ENCODE measurements around the gene TRABD2B. TPM values are rescaled to one million over a fixed set of nuclear protein-coding genes. Genes with fewer than 3 reads are reported as not detected.

The TRABD2B gene
- total and polyA plus RNA-seq, 2 of the 13 experiments (the other 11 are each of a cell fraction or from before 2014, with no cell fraction given): 0.04 TPM; not detected in 1

DNA sequence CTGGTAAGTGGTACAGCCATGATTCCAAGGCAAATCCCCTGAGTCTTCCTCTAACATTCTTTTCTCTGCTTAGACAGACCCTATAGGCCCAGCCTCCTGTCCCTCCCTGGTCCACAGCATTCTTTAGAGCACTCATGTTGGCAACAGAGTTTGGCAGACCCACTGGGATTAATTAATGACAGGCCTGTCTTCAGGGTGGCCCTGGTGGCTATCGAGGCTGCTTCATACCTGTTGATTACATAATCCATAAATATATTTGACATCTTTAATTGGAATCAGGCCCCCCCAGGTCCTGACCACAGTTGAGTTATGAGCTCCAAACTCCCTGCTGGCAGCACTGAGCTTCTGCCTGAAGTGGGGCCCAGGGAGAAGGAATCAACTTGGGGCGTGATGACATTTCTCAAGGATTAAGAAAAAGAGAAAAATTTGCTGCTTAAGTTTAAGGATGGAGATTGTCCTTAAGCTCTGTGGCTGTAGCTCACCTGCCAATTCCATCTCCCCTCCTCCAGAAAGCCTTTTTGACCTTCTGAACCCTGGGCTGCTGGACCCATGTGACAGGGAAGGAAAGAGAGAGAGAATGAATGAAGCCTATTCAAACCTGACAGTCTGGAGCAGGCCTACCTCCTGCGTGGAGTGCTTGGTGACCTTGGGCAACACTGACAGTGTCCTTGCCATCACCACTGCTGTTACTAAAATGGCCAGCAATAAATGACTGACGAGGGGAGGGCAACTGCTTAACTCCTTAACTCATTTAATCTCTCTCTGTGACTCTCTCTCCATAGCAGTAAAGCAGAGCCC lies 156.6 kb downstream of the TRABD2B start (continued):
- TF ChIP-seq ZNF713 (CRISPR knock-in tag; IDR thresholded peaks at IDR 0.05): no peak
- TF ChIP-seq ZSCAN22 (CRISPR knock-in tag; IDR thresholded peaks at IDR 0.05): no peak
- TF ChIP-seq, protein P1, sequence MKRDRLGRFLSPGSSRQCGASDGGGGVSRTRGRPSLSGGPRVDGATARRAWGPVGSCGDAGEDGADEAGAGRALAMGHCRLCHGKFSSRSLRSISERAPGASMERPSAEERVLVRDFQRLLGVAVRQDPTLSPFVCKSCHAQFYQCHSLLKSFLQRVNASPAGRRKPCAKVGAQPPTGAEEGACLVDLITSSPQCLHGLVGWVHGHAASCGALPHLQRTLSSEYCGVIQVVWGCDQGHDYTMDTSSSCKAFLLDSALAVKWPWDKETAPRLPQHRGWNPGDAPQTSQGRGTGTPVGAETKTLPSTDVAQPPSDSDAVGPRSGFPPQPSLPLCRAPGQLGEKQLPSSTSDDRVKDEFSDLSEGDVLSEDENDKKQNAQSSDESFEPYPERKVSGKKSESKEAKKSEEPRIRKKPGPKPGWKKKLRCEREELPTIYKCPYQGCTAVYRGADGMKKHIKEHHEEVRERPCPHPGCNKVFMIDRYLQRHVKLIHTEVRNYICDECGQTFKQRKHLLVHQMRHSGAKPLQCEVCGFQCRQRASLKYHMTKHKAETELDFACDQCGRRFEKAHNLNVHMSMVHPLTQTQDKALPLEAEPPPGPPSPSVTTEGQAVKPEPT (CRISPR knock-in tag; IDR thresholded peaks at IDR 0.05; ENCODE audit: low read depth): no peak
- no peak for TF ChIP-seq NFKBIZ (CRISPR knock-in tag; IDR thresholded peaks at IDR 0.05)
- TF ChIP-seq, protein P2, sequence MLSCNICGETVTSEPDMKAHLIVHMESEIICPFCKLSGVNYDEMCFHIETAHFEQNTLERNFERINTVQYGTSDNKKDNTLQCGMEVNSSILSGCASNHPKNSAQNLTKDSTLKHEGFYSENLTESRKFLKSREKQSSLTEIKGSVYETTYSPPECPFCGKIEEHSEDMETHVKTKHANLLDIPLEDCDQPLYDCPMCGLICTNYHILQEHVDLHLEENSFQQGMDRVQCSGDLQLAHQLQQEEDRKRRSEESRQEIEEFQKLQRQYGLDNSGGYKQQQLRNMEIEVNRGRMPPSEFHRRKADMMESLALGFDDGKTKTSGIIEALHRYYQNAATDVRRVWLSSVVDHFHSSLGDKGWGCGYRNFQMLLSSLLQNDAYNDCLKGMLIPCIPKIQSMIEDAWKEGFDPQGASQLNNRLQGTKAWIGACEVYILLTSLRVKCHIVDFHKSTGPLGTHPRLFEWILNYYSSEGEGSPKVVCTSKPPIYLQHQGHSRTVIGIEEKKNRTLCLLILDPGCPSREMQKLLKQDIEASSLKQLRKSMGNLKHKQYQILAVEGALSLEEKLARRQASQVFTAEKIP (CRISPR knock-in tag; IDR thresholded peaks at IDR 0.05; ENCODE audit: borderline replicate concordance): no peak
- TF ChIP-seq EP300 (IDR thresholded peaks at IDR 0.05; ENCODE audit: low read depth in 2 of 2, low read length in 2 of 2): peak in 1 of 2 experiments; percentile 70; a peak in 2 of 4 replicates
- TF ChIP-seq EP300 (CRISPR knock-in tag; IDR thresholded peaks at IDR 0.05; ENCODE audit: borderline replicate concordance): peak; percentile 51; the same call in 1 of the 2 replicates
- TF ChIP-seq, protein P3, sequence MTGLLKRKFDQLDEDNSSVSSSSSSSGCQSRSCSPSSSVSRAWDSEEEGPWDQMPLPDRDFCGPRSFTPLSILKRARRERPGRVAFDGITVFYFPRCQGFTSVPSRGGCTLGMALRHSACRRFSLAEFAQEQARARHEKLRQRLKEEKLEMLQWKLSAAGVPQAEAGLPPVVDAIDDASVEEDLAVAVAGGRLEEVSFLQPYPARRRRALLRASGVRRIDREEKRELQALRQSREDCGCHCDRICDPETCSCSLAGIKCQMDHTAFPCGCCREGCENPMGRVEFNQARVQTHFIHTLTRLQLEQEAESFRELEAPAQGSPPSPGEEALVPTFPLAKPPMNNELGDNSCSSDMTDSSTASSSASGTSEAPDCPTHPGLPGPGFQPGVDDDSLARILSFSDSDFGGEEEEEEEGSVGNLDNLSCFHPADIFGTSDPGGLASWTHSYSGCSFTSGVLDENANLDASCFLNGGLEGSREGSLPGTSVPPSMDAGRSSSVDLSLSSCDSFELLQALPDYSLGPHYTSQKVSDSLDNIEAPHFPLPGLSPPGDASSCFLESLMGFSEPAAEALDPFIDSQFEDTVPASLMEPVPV (CRISPR knock-in tag; IDR thresholded peaks at IDR 0.05): no peak
- TF ChIP-seq ZNF3 (CRISPR knock-in tag; IDR thresholded peaks at IDR 0.05): no peak
- TF ChIP-seq, protein P4, sequence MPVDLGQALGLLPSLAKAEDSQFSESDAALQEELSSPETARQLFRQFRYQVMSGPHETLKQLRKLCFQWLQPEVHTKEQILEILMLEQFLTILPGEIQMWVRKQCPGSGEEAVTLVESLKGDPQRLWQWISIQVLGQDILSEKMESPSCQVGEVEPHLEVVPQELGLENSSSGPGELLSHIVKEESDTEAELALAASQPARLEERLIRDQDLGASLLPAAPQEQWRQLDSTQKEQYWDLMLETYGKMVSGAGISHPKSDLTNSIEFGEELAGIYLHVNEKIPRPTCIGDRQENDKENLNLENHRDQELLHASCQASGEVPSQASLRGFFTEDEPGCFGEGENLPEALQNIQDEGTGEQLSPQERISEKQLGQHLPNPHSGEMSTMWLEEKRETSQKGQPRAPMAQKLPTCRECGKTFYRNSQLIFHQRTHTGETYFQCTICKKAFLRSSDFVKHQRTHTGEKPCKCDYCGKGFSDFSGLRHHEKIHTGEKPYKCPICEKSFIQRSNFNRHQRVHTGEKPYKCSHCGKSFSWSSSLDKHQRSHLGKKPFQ (CRISPR knock-in tag; IDR thresholded peaks at IDR 0.05; ENCODE audit: insufficient replicate concordance): no peak
- no peak for TF ChIP-seq CHD4 (IDR thresholded peaks at IDR 0.05; ENCODE audit: borderline replicate concordance, low read length)
- no peak for TF ChIP-seq SATB2 (CRISPR knock-in tag; IDR thresholded peaks at IDR 0.05)
- TF ChIP-seq, protein P5, sequence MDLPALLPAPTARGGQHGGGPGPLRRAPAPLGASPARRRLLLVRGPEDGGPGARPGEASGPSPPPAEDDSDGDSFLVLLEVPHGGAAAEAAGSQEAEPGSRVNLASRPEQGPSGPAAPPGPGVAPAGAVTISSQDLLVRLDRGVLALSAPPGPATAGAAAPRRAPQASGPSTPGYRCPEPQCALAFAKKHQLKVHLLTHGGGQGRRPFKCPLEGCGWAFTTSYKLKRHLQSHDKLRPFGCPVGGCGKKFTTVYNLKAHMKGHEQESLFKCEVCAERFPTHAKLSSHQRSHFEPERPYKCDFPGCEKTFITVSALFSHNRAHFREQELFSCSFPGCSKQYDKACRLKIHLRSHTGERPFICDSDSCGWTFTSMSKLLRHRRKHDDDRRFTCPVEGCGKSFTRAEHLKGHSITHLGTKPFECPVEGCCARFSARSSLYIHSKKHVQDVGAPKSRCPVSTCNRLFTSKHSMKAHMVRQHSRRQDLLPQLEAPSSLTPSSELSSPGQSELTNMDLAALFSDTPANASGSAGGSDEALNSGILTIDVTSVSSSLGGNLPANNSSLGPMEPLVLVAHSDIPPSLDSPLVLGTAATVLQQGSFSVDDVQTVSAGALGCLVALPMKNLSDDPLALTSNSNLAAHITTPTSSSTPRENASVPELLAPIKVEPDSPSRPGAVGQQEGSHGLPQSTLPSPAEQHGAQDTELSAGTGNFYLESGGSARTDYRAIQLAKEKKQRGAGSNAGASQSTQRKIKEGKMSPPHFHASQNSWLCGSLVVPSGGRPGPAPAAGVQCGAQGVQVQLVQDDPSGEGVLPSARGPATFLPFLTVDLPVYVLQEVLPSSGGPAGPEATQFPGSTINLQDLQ (CRISPR knock-in tag; IDR thresholded peaks at IDR 0.05): no peak
- no peak for TF ChIP-seq SRF (IDR thresholded peaks at IDR 0.05; ENCODE audit: low read depth, low read length)
- TF ChIP-seq, protein P6, sequence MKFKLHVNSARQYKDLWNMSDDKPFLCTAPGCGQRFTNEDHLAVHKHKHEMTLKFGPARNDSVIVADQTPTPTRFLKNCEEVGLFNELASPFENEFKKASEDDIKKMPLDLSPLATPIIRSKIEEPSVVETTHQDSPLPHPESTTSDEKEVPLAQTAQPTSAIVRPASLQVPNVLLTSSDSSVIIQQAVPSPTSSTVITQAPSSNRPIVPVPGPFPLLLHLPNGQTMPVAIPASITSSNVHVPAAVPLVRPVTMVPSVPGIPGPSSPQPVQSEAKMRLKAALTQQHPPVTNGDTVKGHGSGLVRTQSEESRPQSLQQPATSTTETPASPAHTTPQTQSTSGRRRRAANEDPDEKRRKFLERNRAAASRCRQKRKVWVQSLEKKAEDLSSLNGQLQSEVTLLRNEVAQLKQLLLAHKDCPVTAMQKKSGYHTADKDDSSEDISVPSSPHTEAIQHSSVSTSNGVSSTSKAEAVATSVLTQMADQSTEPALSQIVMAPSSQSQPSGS (CRISPR knock-in tag; IDR thresholded peaks at IDR 0.05): no peak
- 0 out of 2 replicates have a peak, but pooled peaks have one; percentile 29 for TF ChIP-seq SMAD3 (CRISPR knock-in tag; IDR thresholded peaks at IDR 0.05)
